Measurements from ENCODE around the gene NR5A2. TPM values are rescaled to one million over a fixed set of nuclear protein-coding genes. Genes with fewer than 3 reads are reported as not detected.

Gene NR5A2
- total and polyA plus RNA-seq, 10 of the 15 experiments (the other 5 are each of a cell fraction or from before 2014, with no cell fraction given) = 0.02 to 0.60 (median 0.15) TPM; not detected in 1

GRCh38 chr1:200143347-200143746, 115.8 kb downstream of the NR5A2 start:
- Histone ChIP-seq H2AFZ (ENCODE audit: control insufficient read depth, low read depth, low read length) (no peak overlapping the region), H3K36me3 (ENCODE audit: control insufficient read depth in 2 of 2, insufficient read depth in 2 of 2, low read length in 1 of 2) (no peaks in the 10 kb centered on the region), H3K9me3 (replicated peaks; ENCODE audit: control insufficient read depth, insufficient read depth, low read length) (no peaks in the 10 kb centered on the region), H3K79me2 (ENCODE audit: control insufficient read depth, insufficient read depth, low read length) (no peaks in the 10 kb centered on the region), H3K9ac (ENCODE audit: control insufficient read depth, insufficient read depth, low read length) (no peak overlapping the region), H3K4me1 (ENCODE audit: control insufficient read depth, insufficient read depth, low read length) (no peaks in the 10 kb centered on the region), H4K20me1 (ENCODE audit: control insufficient read depth, insufficient read depth) (no peaks in the 10 kb centered on the region), H3K27ac (ENCODE audit: control insufficient read depth, insufficient read depth) (no peak overlapping the region), H3K4me2 (ENCODE audit: control insufficient read depth, insufficient read depth) (no peak overlapping the region), H3K4me3 (no peak overlapping the region), H3K27me3 (replicated peaks in 1 of 2; ENCODE audit: control insufficient read depth in 2 of 2, insufficient read depth in 2 of 2, low read length in 1 of 2) (no peaks in the 10 kb centered on the region)
- intact Hi-C loops (cut with micrococcal nuclease; ENCODE audit: unreplicated experiment) = no loop called here
- no peak for DNase-seq (ENCODE audit: low read depth, low spot score)
- RAD21 ChIA-PET (ENCODE audit: unreplicated experiment) = interaction anchor here (0.7 to 2.0 kb wide), 9 partner anchors 10 to 335 kb away, joined by 3 to 8 read pairs (median 4); no protein-coding TSS in a partner anchor
- POLR2A ChIA-PET = interaction anchor here (0.6 to 1.4 kb wide), 3 partner anchors 17 to 1428 kb away, joined by 3 to 9 read pairs (median 5); no protein-coding TSS in a partner anchor
- 98% methylated on average over 4 of the region's 6 CpGs for WGBS (ENCODE audit: insufficient coverage, insufficient replicate concordance, low lambda C conversion rate, missing lambda C conversion rate)
- no TSS peak for BruUV-seq (replicated peaks)
- in situ Hi-C loops (cut with MboI) = loop anchor here (5.0 kb wide), 1 partner anchor 339 kb away; no protein-coding TSS in a partner anchor
- SMC1A ChIA-PET (ENCODE audit: uncharacterized antibody, unreplicated experiment) = interaction anchor here (0.7 to 1.7 kb wide), 11 partner anchors 10 to 339 kb away, joined by 3 to 9 read pairs (median 4); no protein-coding TSS in a partner anchor
- no peak for ATAC-seq
- FAIRE-seq = no peak
- CTCF ChIA-PET = interaction anchor here (0.5 to 1.9 kb wide), 7 partner anchors 11 to 476 kb away, joined by 3 to 7 read pairs (median 3); no protein-coding TSS in a partner anchor
- TF ChIP-seq PBX3 (IDR thresholded peaks at IDR 0.05; ENCODE audit: insufficient replicate concordance, low read depth, low read length) (no peak), USF1 (IDR thresholded peaks at IDR 0.05; ENCODE audit: borderline replicate concordance, extremely low read length, insufficient read depth, low read depth, low read length) (no peak), ZNF592 (IDR thresholded peaks at IDR 0.05) (no peak), IKZF1 (conservative IDR thresholded peaks at IDR 0.05) (no peak), JUND (IDR thresholded peaks at IDR 0.05; ENCODE audit: low read depth, low read length) (no peak), E2F8 (IDR thresholded peaks at IDR 0.05; ENCODE audit: low read depth, partially characterized antibody) (no peak), SMAD5 (IDR thresholded peaks at IDR 0.05; ENCODE audit: low read depth) (no peak), USF2 (IDR thresholded peaks at IDR 0.05; ENCODE audit: borderline replicate concordance, low read depth, low read length) (no peak), SPI1 (IDR thresholded peaks at IDR 0.05; ENCODE audit: borderline replicate concordance, insufficient read depth, low read depth, low read length) (no peak), NFYB (IDR thresholded peaks at IDR 0.05; ENCODE audit: insufficient read depth, low read depth, low read length) (no peak), SUPT20H (IDR thresholded peaks at IDR 0.05; ENCODE audit: borderline replicate concordance, control insufficient read depth, low read depth, low read length) (no peak)

Data from GM12878 (cell line).